Measurements from ENCODE around the gene SDK2.

The SDK2 gene

DNA sequence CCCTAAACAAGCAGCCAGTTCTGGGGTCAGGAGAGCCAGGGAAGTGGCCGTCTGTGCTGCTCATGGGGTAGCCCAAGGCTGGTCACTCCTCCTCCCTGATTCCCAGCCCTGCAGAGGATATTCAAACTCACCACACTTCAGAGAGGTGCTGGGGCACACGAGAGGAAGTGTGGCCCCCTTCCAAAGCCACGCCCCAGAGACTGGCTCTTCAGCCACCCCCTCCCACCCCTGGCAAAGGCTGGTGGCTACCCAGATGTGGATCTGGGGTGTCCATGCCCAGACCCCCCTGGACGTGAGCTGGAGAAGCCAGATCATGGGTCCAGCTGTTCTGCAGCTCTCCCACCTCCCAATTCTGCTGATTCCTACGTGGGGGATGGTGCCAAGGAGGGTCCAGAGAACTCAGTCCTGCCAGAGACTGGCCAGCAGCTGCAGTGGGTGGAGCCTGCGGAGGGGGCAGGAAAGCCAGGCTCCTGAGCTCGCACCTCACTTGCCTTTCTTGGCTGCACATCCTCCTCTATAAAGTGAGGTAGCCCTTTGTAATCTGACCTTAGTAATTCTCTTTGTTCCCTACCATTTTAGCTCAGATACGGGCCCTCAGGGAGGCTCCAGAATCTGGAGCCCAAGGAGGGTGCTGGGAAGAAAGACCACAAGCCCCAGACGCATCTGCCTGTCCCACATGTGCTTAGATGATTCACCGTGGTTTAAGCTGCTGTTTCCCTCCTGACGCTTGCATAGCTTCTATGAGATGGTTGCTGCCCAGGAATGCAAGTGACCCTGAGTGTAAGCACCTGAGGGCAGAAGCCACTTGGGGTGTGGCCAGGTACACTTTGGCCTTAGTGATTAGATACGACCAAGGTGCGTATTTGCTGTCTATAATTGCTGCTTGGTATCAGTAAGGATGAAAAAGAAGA, 15.3 kb downstream of the SDK2 start:
- H3K4me3 ChIP-seq (ENCODE audit: low read depth, low read length) = no peak overlapping the region
- TF ChIP-seq, protein P1, sequence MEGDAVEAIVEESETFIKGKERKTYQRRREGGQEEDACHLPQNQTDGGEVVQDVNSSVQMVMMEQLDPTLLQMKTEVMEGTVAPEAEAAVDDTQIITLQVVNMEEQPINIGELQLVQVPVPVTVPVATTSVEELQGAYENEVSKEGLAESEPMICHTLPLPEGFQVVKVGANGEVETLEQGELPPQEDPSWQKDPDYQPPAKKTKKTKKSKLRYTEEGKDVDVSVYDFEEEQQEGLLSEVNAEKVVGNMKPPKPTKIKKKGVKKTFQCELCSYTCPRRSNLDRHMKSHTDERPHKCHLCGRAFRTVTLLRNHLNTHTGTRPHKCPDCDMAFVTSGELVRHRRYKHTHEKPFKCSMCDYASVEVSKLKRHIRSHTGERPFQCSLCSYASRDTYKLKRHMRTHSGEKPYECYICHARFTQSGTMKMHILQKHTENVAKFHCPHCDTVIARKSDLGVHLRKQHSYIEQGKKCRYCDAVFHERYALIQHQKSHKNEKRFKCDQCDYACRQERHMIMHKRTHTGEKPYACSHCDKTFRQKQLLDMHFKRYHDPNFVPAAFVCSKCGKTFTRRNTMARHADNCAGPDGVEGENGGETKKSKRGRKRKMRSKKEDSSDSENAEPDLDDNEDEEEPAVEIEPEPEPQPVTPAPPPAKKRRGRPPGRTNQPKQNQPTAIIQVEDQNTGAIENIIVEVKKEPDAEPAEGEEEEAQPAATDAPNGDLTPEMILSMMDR (IDR thresholded peaks at IDR 0.05; ENCODE audit: borderline replicate concordance, insufficient read depth, low read depth, low read length) = no peak

GRCh38 chr17:73625991-73626673, 18.1 kb downstream of the SDK2 start:
- TF ChIP-seq, protein P1 (IDR thresholded peaks at IDR 0.05; ENCODE audit: borderline replicate concordance, insufficient read depth, low read depth, low read length) = no peak
- no peak overlapping the region for H3K4me3 ChIP-seq (ENCODE audit: low read depth, low read length)

- H3K4me3 ChIP-seq (ENCODE audit: low read depth, low read length) = no peak overlapping the region
- TF ChIP-seq, protein P1 (IDR thresholded peaks at IDR 0.05; ENCODE audit: borderline replicate concordance, insufficient read depth, low read depth, low read length) = no peak
Measured at GRCh38 chr17:73625006-73625405, 19.2 kb downstream of the SDK2 start.

DNA sequence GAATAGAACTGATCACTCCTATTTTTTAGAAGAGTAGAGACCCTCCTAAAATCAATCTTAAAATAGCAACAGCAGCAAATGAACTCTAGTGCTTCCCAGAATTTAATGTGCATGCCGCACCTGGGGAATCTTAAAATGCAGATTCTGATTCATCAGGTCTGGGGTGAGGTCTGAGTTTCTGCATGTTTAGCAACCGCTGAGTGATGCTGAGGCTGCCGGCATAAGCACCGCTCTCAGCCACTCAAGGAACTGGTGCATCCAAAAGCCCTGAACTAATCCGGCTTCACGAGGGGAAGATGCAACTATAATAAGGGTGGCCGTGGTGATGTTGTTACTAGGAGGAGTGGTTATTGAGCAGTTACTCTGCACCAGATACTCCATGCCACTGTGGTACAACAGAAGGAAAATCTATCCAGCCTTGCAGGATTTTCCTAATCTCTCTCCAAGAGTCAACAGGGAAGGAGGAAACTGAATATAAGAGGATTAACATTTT, 19.7 kb downstream of the SDK2 start:
- no peak overlapping the region for H3K4me3 ChIP-seq (ENCODE audit: low read depth, low read length)
- TF ChIP-seq, protein P1 (IDR thresholded peaks at IDR 0.05; ENCODE audit: borderline replicate concordance, insufficient read depth, low read depth, low read length) = no peak

DNA sequence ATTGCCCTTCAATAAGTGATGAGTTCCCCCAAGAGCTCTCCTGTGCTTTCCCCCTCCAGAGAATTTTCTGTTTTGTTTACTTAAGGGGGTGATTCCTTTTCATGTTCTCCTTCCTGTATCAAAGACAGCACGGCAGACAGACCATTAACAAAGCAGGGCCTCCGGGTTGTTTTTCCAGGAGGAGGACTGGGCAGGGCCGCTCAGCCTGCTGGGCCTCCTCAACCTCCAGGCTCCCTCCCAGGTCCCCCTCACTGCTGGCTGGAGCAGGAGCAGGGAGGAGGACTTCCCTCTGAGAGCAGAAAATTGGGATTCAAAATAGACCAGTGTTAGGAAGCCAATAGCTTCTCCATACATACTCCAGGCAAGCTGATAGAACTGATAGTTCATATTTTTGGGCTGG, 20.4 kb downstream of the SDK2 start:
- TF ChIP-seq, protein P1 (IDR thresholded peaks at IDR 0.05; ENCODE audit: borderline replicate concordance, insufficient read depth, low read depth, low read length) = no peak
- H3K4me3 ChIP-seq (ENCODE audit: low read depth, low read length) = no peak overlapping the region

DNA sequence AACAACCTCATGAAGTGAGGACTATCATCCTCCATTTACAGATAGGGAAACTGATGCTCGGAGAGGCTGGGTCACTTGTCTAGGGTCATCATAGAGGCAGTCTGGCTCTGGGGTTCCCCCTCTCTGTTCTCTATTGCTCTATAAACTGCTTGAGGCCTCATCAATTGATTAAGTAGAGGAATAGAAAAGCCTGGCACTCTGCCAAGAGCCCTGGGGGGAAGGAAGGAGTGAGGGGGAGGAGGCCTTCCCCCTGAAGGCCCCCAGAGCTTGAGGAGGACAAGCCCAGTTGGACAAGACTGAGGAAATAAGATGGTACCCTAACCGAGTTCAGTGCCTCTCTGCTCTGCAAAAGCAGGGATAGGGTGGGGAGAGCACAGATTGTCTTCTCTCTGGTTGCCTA, 21.0 kb downstream of the SDK2 start:
- no peak overlapping the region for H3K4me3 ChIP-seq (ENCODE audit: low read depth, low read length)
- TF ChIP-seq, protein P1 (IDR thresholded peaks at IDR 0.05; ENCODE audit: borderline replicate concordance, insufficient read depth, low read depth, low read length) = no peak

Data from GM12875 (cell line).